Measurements from ENCODE around the gene DCAF11.

Gene DCAF11

GRCh38 chr14:24143511-24143910, 28.9 kb downstream of the DCAF11 start:
- FAIRE-seq: no peak

DNA sequence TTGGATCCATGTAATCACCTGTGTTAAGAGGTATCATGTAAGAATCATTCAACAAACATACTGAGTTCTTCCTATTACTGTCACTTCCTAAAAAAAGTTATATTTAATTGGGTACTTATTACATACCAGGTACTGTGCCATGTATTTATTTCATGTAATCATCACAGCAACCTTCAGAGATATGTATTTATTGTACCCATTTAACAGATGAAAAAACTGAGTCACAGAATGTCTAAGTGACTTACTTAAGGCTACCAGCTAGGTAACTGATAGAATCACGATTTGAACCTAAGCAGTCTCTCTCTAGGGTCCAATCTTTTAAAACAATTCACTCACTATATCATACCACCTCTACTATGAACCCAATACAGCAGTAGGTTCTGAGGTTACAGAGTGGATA, 29.9 kb downstream of the DCAF11 start:
- FAIRE-seq: no peak

DNA sequence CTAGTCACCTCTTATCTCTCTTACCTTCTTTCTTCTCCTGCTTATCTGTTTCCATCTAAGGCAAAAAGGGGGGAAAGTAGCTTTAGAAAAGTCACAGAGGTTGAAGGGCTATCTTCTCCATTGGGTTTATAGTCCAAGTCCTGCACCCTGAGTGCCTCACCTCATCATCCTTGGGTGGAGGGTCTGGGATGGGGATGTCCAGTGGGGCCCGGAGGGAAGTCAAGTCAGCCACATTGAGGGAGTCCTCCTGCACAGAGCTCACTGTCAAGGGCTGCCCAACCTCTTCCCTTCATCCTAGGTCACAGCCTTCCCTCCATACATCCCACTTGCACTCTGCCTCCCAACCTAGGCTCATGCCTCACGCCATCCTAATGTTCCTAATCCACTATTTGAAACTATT, 30.6 kb downstream of the DCAF11 start:
- FAIRE-seq: no peak

DNA sequence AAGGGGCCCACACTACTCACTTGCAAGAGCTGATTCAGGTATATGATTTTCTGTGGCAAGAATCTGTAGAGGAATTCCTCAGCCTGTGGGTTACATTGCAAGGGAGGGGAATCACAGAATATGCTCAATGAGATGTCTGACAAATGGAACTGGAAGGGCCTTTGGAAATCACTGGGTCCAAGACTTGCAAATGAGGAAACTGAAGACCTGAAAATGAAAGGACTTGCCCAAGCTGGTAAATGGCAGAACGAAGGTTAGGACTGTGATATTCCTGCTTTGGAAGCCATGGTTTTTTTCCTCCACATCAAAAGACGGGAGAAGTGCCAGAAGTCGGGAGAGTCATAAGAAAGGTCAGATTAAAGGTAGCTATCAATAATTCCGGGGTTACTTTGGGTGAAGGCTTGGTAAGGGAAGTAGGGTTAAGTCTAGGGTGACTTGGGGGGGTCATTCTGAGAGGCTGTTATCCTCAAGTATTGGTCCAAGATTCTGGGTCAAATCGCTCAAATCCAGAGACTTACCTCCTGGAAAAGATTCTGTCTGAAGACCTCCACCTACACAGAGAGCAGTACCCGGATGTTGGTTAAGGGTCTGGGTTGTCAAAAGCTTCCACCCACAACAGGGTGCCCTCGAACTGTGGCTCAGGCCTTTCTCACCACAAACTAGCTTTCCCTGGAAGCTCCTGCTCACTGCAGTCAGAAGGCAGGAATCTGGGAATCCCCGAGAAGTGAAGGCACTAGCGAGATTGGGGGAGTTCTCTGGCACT, 31.3 kb downstream of the DCAF11 start:
- FAIRE-seq: no peak

DNA sequence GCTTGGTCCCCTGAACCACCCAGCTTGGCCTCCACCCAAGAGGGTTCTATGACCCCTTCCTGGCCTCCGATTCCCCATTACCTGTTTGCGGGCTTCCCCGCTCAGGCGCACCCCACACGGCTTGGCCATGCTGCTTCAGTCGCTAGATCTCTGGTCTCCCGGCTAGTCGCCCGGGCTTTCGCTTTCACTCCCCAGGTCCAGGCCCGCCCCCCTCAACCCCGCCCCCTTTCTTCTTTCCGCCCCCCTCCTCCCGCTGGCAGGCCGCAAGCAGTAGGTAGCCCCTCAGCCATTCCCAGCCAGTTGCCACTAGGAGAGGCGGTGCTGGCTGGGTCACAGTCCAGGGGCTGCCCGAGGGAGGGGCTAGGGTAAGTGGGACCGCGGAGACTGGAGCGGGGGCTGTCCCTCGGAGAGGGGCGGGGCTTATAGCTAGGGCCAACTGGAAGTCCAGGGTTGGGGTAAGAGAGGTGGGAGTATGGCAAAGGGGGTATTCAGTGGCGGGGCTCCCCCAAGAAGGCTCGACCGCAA, 31.9 kb downstream of the DCAF11 start, which contains the start of gene PSME2:
Gene PSME2 (minus strand): TSS at position 158 of the 525 bp plus-strand sequence. CDS start 29 bp downstream, at position 129.
- FAIRE-seq: no peak

- FAIRE-seq: no peak
Measured at GRCh38 chr14:24146978-24147760, 32.6 kb downstream of the DCAF11 start, which contains the start of gene RNF31. Gene RNF31 (plus strand): TSS chr14:24147498. CDS start chr14:24147699, 201 bp downstream.

DNA sequence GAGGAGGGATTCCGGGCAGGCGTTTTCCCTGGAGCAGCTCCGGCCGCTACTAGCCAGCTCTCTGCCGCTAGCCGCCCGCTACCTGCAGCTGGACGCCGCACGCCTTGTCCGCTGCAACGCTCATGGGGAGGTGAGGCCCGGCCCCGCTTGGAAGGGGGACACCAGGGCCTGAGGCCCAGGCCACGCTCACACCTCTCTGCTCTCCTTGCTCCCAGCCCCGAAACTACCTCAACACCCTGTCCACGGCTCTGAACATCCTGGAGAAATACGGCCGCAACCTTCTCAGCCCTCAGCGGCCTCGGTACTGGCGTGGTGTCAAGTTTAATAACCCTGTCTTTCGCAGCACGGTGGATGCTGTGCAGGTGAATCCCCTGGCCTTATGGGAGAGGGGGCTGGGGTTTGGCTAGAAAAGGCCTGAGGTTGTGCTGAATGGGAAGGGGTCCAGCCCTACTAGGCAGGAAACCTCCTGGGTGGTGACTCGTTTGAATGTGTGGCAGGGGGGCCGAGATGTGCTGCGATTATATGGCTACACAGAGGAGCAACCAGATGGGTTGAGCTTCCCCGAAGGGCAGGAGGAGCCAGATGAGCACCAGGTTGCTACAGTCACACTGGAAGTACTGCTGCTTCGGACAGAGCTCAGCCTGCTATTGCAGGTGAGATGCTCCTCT, 33.3 kb downstream of the DCAF11 start:
- FAIRE-seq: no peak

GRCh38 chr14:24149302-24149969, 34.9 kb downstream of the DCAF11 start:
- no peak for FAIRE-seq

GRCh38 chr14:24150061-24150460, 35.5 kb downstream of the DCAF11 start:
- no peak for FAIRE-seq

GRCh38 chr14:24150567-24150966, 36.0 kb downstream of the DCAF11 start:
- no peak for FAIRE-seq

DNA sequence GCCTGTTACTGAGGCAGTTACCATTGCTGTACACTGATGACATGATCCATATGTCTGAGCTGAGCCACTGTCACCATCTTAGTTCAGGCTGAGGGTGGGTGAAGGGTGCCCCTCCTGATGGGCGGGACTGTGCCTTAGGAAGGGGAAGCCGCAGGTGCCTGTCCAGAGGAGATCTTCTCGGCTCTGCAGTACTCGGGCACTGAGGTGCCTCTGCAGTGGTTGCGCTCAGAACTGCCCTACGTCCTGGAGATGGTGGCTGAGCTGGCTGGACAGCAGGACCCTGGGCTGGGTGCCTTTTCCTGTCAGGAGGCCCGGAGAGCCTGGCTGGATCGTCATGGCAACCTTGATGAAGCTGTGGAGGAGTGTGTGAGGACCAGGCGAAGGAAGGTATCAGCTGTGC, 36.4 kb downstream of the DCAF11 start:
- no peak for FAIRE-seq

- no peak for FAIRE-seq
Measured at GRCh38 chr14:24151404-24152080, 37.0 kb downstream of the DCAF11 start.

GRCh38 chr14:24155100-24155499, 40.5 kb downstream of the DCAF11 start:
- no peak for FAIRE-seq

DNA sequence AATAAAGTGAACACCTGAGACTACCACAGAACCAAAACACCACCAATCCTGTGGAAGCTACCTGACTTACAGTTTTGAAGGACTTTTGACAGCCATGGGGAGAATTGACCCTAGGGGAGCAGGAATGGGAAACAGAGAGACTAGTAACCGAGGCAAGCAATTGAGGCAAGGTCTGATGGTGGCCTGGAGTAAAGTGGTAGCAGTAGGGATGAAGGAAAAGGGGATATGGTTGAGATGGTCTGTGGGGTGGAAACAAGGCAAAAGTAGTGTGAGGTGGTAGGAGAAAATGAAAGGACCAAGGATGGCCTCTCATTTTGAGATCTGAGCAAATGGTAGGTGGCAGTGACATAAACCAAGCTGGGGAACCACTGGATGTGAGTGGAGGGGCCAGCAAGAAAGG, 42.3 kb downstream of the DCAF11 start:
- FAIRE-seq: no peak

DNA sequence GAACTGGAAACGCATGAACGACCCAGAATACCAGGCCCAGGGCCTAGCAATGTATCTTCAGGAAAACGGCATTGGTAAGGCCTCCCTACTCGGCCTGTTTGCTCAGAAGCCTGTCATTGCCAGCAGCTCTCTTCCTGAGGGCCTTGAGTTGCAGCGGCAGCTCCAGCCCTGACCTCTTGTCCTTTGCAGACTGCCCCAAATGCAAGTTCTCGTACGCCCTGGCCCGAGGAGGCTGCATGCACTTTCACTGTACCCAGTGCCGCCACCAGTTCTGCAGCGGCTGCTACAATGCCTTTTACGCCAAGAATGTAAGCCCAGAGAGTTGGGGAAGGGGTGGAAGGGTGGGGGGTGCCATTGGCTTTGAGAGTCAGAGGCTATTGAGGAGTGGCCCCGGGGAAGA, 42.8 kb downstream of the DCAF11 start:
- FAIRE-seq: no peak

DNA sequence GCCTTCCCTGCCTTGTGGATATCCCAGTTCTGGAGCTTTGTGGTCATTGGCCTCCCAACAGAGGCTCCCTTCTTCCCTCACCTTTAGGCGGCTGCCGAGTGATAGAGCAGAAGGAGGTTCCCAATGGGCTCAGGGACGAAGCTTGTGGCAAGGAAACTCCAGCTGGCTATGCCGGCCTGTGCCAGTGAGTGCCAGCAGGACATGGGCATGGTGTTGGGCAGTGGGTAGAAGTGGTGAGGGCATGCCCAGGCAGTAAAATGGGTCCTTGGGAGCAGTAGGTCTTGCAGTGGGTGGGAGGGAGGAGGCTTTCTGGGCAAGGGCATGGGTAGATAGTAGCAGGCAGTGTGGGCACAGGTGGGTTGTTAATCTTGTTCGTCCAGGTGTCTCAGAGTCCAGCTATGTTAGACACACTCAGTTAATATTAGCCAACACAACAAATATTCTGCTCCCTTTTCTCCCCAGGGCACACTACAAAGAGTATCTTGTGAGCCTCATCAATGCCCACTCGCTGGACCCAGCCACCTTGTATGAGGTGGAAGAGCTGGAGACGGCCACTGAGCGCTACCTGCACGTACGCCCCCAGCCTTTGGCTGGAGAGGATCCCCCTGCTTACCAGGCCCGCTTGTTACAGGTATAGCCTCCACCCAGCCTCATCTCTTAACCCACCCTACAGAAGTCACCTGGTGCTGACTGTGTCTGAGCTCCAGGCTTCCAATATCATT, 45.4 kb downstream of the DCAF11 start:
- FAIRE-seq: no peak

GRCh38 chr14:24160499-24160849, 45.9 kb downstream of the DCAF11 start:
- no peak for FAIRE-seq

DNA sequence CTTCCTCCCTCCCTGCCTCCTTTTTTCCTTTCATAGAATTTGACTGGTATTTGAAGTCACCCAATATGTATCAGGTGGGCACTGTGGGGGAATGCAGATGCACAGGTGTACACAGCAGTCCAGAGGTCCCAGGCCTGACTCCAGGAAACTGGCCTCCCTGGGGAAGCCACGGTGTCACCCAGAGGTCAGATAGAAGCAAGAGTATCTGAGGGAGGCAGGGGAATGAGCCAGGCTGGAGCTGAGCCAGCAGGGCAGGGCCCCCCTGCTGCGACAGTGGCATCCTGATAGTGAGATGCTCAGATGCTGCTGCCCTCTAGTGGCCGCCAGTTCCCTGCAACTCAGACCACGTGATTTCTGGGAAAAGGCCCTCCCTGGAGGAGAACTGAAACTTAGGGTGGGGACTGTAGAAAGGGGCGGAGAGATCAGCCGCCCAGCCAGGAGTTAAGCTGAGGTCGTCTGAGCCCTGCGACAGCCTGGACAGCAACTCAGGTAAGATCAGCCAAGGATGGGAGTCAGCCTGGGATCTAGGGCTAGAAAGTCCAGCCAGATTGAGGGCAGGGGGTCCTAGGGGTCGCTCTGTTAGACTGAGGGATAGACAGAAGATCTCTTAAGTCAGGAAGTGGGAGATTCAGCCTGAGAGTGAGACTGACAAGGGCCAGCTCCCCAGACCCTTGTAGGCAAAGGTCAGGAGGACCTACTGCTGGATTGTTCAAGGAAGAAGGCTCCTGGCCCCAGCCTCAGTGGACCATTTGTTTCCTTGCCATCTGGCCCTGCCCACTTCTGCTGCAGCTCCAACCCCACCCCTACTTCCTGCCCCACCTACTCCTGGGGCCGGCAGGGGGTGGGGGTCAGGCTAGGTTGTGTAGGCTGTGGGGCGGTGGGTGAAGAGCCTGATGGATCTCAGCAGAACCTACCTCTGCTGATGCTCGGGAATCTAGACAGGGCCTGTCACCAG, 46.5 kb downstream of the DCAF11 start, which contains the start of gene IRF9:
Gene IRF9 (plus strand): TSS at position 416 of the 955 bp plus-strand sequence. CDS start 880 bp downstream, outside the sequence.
- no peak for FAIRE-seq

- FAIRE-seq: no peak
Measured at GRCh38 chr14:24162093-24162492, 47.5 kb downstream of the DCAF11 start.

- FAIRE-seq: no peak
Measured at GRCh38 chr14:24164518-24164991, 50.0 kb downstream of the DCAF11 start.

All from islet of Langerhans (tissue), 1 donor.